HepG2 (cell line): ENCODE data around the gene DQX1. TPM values are rescaled to one million over a fixed set of nuclear protein-coding genes. Genes with fewer than 3 reads are reported as not detected.
A peak's percentile ranks its signal among the peaks of the same experiment; 100 is the strongest.

Experiments
- ARHGAP35 ChIP-seq: sonication (generic); formaldehyde crosslinking; IDR thresholded peaks from 2 replicates; pipeline ENCODE4 v1.9.0; 2022; ENCODE audit warnings: mild to moderate bottlenecking, inconsistent platforms, moderate library complexity, missing genetic modification reagents, borderline replicate concordance
- ATF2 ChIP-seq: sonication (generic); formaldehyde crosslinking; IDR thresholded peaks from 2 replicates; pipeline ENCODE4 v1.4.0; 2020; ENCODE audit warnings: missing genetic modification reagents
- ATF7-NPFF ChIP-seq: sonication (generic); formaldehyde crosslinking; IDR thresholded peaks from 2 replicates; pipeline ENCODE4 v1.8.1; 2023; ENCODE audit warnings: mild to moderate bottlenecking, low read depth, missing genetic modification reagents, moderate library complexity
- ETV6 ChIP-seq: sonication (generic); formaldehyde crosslinking; conservative IDR thresholded peaks from 2 replicates; pipeline ENCODE4 v1.4.0; 2020; ENCODE audit warnings: missing genetic modification reagents
- MTA1 ChIP-seq: sonication (generic); formaldehyde crosslinking; IDR thresholded peaks from 2 replicates; pipeline ENCODE4 v1.4.0; 2020; ENCODE audit warnings: missing genetic modification reagents, mild to moderate bottlenecking, borderline replicate concordance
- NCOA5 ChIP-seq: sonication (generic); formaldehyde crosslinking; IDR thresholded peaks from 2 replicates; pipeline ENCODE4 v1.4.0; 2020; ENCODE audit warnings: missing genetic modification reagents
- PLRG1 ChIP-seq: fragments of 450-650 bp; conservative IDR thresholded peaks from 2 replicates; pipeline ENCODE4 v1.6.1; 2016
- REXO4 ChIP-seq: sonication (generic); formaldehyde crosslinking; IDR thresholded peaks from 2 replicates; pipeline ENCODE4 v1.8.0; 2022; ENCODE audit warnings: missing genetic modification reagents, mild to moderate bottlenecking, borderline replicate concordance
- SNAPC2 ChIP-seq: sonication (generic); formaldehyde crosslinking; IDR thresholded peaks from 2 replicates; pipeline ENCODE4 v1.8.1; 2022; ENCODE audit warnings: mild to moderate bottlenecking, missing genetic modification reagents
- SPEN ChIP-seq: sonication (generic); formaldehyde crosslinking; IDR thresholded peaks from 2 replicates; pipeline ENCODE4 v1.5.1; 2020; ENCODE audit warnings: low read depth, mild to moderate bottlenecking, missing genetic modification reagents
- TFDP2 ChIP-seq: sonication (generic); formaldehyde crosslinking; IDR thresholded peaks from 2 replicates; pipeline ENCODE4 v1.4.0; 2020; ENCODE audit warnings: missing genetic modification reagents
- YEATS4 ChIP-seq: sonication (generic); formaldehyde crosslinking; IDR thresholded peaks from 2 replicates; pipeline ENCODE4 v1.4.0; 2020; ENCODE audit warnings: missing genetic modification reagents, borderline replicate concordance
- YY1 ChIP-seq: IDR thresholded peaks from 2 replicates; pipeline ENCODE4 v1.6.1; 2011; ENCODE audit warnings: low read length, low read depth, moderate library complexity, mild to moderate bottlenecking; ENCODE audit not compliant: insufficient read depth, insufficient replicate concordance
- ZIK1 ChIP-seq: sonication (generic); formaldehyde crosslinking; IDR thresholded peaks from 2 replicates; pipeline ENCODE4 v1.5.0; 2020; ENCODE audit warnings: mild to moderate bottlenecking, low read depth, missing genetic modification reagents, borderline replicate concordance
- ZNF232 ChIP-seq: sonication (generic); formaldehyde crosslinking; IDR thresholded peaks from 2 replicates; pipeline ENCODE4 v1.4.0; 2020; ENCODE audit warnings: missing genetic modification reagents, borderline replicate concordance
- ZNF652 ChIP-seq: IDR thresholded peaks from 2 replicates; pipeline ENCODE4 v1.6.1; 2016; ENCODE audit warnings: low read depth, borderline replicate concordance
- ZNF768 ChIP-seq: sonication (generic); formaldehyde crosslinking; IDR thresholded peaks from 2 replicates; pipeline ENCODE4 v1.4.0; 2020; ENCODE audit warnings: missing genetic modification reagents
- polyA plus RNA-seq, 8 experiments: library from polyadenylated mRNA; depleted of rRNA in 3 of 8; stranded (reverse) in 7 of 8; unstranded in 1 of 8; fragments of >200 nt; fragmentation: Illumina TruSeq in 4 of 8; extraction: Trizol in 4 of 8; gene quantifications; 2 replicates each; pipeline versions ENCODE4 v1.2.1 to v1.2.3, GENCODE V29; 2011 to 2016; ENCODE audit warnings: low read depth in 4 of 8, missing spikeins in 1 of 8, mixed read lengths in 1 of 8; ENCODE audit not compliant: insufficient read depth in 1 of 8
- total RNA-seq, 5 experiments: library from RNA; depleted of rRNA; stranded (reverse); fragments of >200 nt; fragmentation: Illumina TruSeq; extraction: Trizol; gene quantifications; 2 replicates each; pipeline ENCODE4 v1.2.3, GENCODE V29; 2016; ENCODE audit warnings: low read depth in 1 of 5
- TF ChIP-seq, protein P1 (sequence below): sonication (generic); formaldehyde crosslinking; IDR thresholded peaks from 2 replicates; pipeline ENCODE4 v1.4.0; 2020; ENCODE audit warnings: missing genetic modification reagents
- TF ChIP-seq, protein P2 (sequence below): sonication (generic); formaldehyde crosslinking; IDR thresholded peaks from 2 replicates; pipeline ENCODE4 v1.5.0; 2020; ENCODE audit warnings: mild to moderate bottlenecking, missing genetic modification reagents, moderate library complexity

Gene DQX1
- total and polyA plus RNA-seq, 2 of the 13 experiments (the other 11 are each of a cell fraction or from before 2014, with no cell fraction given): 27.6 to 89.8 TPM

- no peak for TF ChIP-seq ATF2
- TF ChIP-seq ZNF768 (CRISPR knock-in tag): peak; percentile 66; the same call in 1 of the 2 replicates
- no peak for TF ChIP-seq SNAPC2 (CRISPR knock-in tag)
- TF ChIP-seq YEATS4 (CRISPR knock-in tag): peak; percentile 80
- no peak for TF ChIP-seq NCOA5 (CRISPR knock-in tag)
- peak; percentile 19; the same call in 1 of the 2 replicates for TF ChIP-seq MTA1 (CRISPR knock-in tag)
- TF ChIP-seq ARHGAP35 (CRISPR knock-in tag): peak; percentile 49; the same call in 1 of the 2 replicates
- TF ChIP-seq, protein P1, sequence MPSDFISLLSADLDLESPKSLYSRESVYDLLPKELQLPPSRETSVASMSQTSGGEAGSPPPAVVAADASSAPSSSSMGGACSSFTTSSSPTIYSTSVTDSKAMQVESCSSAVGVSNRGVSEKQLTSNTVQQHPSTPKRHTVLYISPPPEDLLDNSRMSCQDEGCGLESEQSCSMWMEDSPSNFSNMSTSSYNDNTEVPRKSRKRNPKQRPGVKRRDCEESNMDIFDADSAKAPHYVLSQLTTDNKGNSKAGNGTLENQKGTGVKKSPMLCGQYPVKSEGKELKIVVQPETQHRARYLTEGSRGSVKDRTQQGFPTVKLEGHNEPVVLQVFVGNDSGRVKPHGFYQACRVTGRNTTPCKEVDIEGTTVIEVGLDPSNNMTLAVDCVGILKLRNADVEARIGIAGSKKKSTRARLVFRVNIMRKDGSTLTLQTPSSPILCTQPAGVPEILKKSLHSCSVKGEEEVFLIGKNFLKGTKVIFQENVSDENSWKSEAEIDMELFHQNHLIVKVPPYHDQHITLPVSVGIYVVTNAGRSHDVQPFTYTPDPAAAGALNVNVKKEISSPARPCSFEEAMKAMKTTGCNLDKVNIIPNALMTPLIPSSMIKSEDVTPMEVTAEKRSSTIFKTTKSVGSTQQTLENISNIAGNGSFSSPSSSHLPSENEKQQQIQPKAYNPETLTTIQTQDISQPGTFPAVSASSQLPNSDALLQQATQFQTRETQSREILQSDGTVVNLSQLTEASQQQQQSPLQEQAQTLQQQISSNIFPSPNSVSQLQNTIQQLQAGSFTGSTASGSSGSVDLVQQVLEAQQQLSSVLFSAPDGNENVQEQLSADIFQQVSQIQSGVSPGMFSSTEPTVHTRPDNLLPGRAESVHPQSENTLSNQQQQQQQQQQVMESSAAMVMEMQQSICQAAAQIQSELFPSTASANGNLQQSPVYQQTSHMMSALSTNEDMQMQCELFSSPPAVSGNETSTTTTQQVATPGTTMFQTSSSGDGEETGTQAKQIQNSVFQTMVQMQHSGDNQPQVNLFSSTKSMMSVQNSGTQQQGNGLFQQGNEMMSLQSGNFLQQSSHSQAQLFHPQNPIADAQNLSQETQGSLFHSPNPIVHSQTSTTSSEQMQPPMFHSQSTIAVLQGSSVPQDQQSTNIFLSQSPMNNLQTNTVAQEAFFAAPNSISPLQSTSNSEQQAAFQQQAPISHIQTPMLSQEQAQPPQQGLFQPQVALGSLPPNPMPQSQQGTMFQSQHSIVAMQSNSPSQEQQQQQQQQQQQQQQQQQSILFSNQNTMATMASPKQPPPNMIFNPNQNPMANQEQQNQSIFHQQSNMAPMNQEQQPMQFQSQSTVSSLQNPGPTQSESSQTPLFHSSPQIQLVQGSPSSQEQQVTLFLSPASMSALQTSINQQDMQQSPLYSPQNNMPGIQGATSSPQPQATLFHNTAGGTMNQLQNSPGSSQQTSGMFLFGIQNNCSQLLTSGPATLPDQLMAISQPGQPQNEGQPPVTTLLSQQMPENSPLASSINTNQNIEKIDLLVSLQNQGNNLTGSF (CRISPR knock-in tag): 0 out of 2 replicates have a peak, but pooled peaks have one; percentile 32
- no peak for TF ChIP-seq ZNF652 (CRISPR knock-in tag)
- TF ChIP-seq, protein P2, sequence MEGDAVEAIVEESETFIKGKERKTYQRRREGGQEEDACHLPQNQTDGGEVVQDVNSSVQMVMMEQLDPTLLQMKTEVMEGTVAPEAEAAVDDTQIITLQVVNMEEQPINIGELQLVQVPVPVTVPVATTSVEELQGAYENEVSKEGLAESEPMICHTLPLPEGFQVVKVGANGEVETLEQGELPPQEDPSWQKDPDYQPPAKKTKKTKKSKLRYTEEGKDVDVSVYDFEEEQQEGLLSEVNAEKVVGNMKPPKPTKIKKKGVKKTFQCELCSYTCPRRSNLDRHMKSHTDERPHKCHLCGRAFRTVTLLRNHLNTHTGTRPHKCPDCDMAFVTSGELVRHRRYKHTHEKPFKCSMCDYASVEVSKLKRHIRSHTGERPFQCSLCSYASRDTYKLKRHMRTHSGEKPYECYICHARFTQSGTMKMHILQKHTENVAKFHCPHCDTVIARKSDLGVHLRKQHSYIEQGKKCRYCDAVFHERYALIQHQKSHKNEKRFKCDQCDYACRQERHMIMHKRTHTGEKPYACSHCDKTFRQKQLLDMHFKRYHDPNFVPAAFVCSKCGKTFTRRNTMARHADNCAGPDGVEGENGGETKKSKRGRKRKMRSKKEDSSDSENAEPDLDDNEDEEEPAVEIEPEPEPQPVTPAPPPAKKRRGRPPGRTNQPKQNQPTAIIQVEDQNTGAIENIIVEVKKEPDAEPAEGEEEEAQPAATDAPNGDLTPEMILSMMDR: peak; percentile 11; the same call in 1 of the 2 replicates
- TF ChIP-seq ATF7-NPFF (CRISPR knock-in tag): peak; percentile 8; the same call in 1 of the 2 replicates
- TF ChIP-seq YY1: peak; percentile 76
- TF ChIP-seq SPEN (CRISPR knock-in tag): peak; percentile 56
- peak; percentile 70 for TF ChIP-seq TFDP2
- no peak for TF ChIP-seq PLRG1
- no peak for TF ChIP-seq ZNF232 (CRISPR knock-in tag)
- no peak for TF ChIP-seq REXO4 (CRISPR knock-in tag)
- 0 out of 2 replicates have a peak, but pooled peaks have one; percentile 20 for TF ChIP-seq ETV6 (CRISPR knock-in tag)
- TF ChIP-seq ZIK1 (CRISPR knock-in tag): peak; percentile 74; the same call in 1 of the 2 replicates
Measured at GRCh38 chr2:74548900-74549826, 23.1 kb upstream of the DQX1 start (continued).
